H1 (cell line): ENCODE data around the gene TC2N. TPM values are rescaled to one million over a fixed set of nuclear protein-coding genes. Genes with fewer than 3 reads are reported as not detected.
A peak's percentile ranks its signal among the peaks of the same experiment; 100 is the strongest.

Experiments
- CTCF ChIA-PET: fragments of 300-600 bp; sonication (Branson Sonifier 250); formaldehyde crosslinking; loops from one replicate; lab custom pipeline; 2021; ENCODE audit not compliant: partially characterized antibody; lab: Charles Lee
- POLR2A ChIA-PET: fragments of 300-600 bp; sonication (Branson Sonifier 250); formaldehyde crosslinking; loops from one replicate; lab custom pipeline; 2021; ENCODE audit warnings: inconsistent platforms; ENCODE audit not compliant: partially characterized antibody; lab: Charles Lee
- DNase-seq, 2 experiments: peaks; one replicate each; pipeline versions ENCODE4 v3.0.0 to v3.0.0-alpha.2; 2010 to 2022; ENCODE audit warnings: low spot score in 2 of 2, low read depth in 1 of 2, mixed read lengths in 1 of 2
- FAIRE-seq: peaks from 2 replicates; lab custom pipeline; 2011; peaks lifted over from hg19 to GRCh38; lab: Jason Lieb, UNC
- H2AFZ ChIP-seq: 2 replicates; pipeline ENCODE4 v1.8.1; 2012; ENCODE audit warnings: low read length, inconsistent platforms
- H2AK5ac ChIP-seq: 2 replicates; pipeline ENCODE4 v1.6.1; 2013; ENCODE audit warnings: low read depth, low read length
- H2BK120ac ChIP-seq: replicated peaks from 2 replicates; pipeline ENCODE3; 2013; ENCODE audit warnings: low read depth, low read length, inconsistent platforms
- H2BK12ac ChIP-seq: 2 replicates; pipeline ENCODE4 v1.6.1; 2013; ENCODE audit warnings: low read depth, low read length
- H2BK15ac ChIP-seq: 2 replicates; pipeline ENCODE4 v1.6.1; 2013; ENCODE audit warnings: low read length
- H2BK20ac ChIP-seq: 2 replicates; pipeline ENCODE4 v1.6.1; 2013; ENCODE audit warnings: low read length
- H2BK5ac ChIP-seq: 2 replicates; pipeline ENCODE4 v1.6.1; 2013; ENCODE audit warnings: low read depth, low read length
- H3K14ac ChIP-seq: 2 replicates; pipeline ENCODE4 v1.6.1; 2013; ENCODE audit warnings: inconsistent platforms; ENCODE audit not compliant: insufficient read length
- H3K18ac ChIP-seq: 2 replicates; pipeline ENCODE4 v1.6.1; 2013; ENCODE audit warnings: low read length; ENCODE audit errors: extremely low read depth
- H3K23ac ChIP-seq: 2 replicates; pipeline ENCODE4 v1.6.1; 2013; ENCODE audit warnings: inconsistent platforms; ENCODE audit not compliant: insufficient read length
- H3K23me2 ChIP-seq: 2 replicates; pipeline ENCODE4 v1.6.1; 2013; ENCODE audit warnings: low read depth, low read length
- H3K27ac ChIP-seq: 2 replicates; pipeline ENCODE4 v1.6.1; 2011; ENCODE audit warnings: low read depth, low read length, inconsistent platforms
- H3K27me3 ChIP-seq, 4 experiments: replicated peaks in 1 of 4; 1 replicate in 1 of 4; 2 replicates in 3 of 4; pipeline versions ENCODE4 v1.6.1 to v1.8.1; 2011 to 2013; ENCODE audit warnings: low read length in 3 of 4, mild to moderate bottlenecking in 3 of 4, inconsistent platforms in 2 of 4, mixed read lengths in 2 of 4, moderate library complexity in 1 of 4; ENCODE audit not compliant: control insufficient read depth in 3 of 4, insufficient read depth in 3 of 4; ENCODE audit errors: extremely low read depth in 1 of 4
- H3K36me3 ChIP-seq, 4 experiments: 2 replicates each; pipeline versions ENCODE4 v1.6.1 to v1.8.1; 2011 to 2013; ENCODE audit warnings: mild to moderate bottlenecking in 4 of 4, low read length in 3 of 4, moderate library complexity in 2 of 4, control low read depth in 1 of 4, inconsistent platforms in 1 of 4; ENCODE audit not compliant: insufficient read depth in 4 of 4, control insufficient read depth in 2 of 4
- H3K4ac ChIP-seq: replicated peaks from 2 replicates; pipeline ENCODE3; 2013; ENCODE audit warnings: low read length, low read depth, mixed read lengths, inconsistent platforms; ENCODE audit not compliant: insufficient read length
- H3K4me1 ChIP-seq, 4 experiments: replicated peaks in 1 of 4; 1 replicate in 1 of 4; 2 replicates in 3 of 4; pipeline versions ENCODE4 v1.6.1 to v1.8.1; 2011 to 2013; ENCODE audit warnings: low read length in 3 of 4, inconsistent platforms in 2 of 4, mixed read lengths in 1 of 4; ENCODE audit not compliant: insufficient read depth in 4 of 4, control insufficient read depth in 3 of 4
- H3K4me2 ChIP-seq, 2 experiments: 2 replicates each; pipeline versions ENCODE4 v1.6.1 to v1.8.1; 2011 to 2013; ENCODE audit warnings: low read depth in 2 of 2, low read length in 2 of 2, control low read depth in 1 of 2, inconsistent platforms in 1 of 2, mild to moderate bottlenecking in 1 of 2; ENCODE audit not compliant: insufficient read depth in 1 of 2
- H3K4me3 ChIP-seq, 4 experiments: fragments of 200-600, 300-600 bp in 1 of 4; sonication (generic), shearing (Covaris generic), sonication (Bioruptor Twin) in 1 of 4; 2 replicates each; pipeline versions ENCODE4 v1.5.1 to v1.8.1; 2011 to 2016; ENCODE audit warnings: low read length in 4 of 4, low read depth in 3 of 4, control low read depth in 2 of 4, inconsistent platforms in 2 of 4, mild to moderate bottlenecking in 2 of 4, mixed read lengths in 1 of 4, moderate library complexity in 1 of 4; ENCODE audit not compliant: insufficient read depth in 2 of 4; ENCODE audit errors: extremely low read depth in 1 of 4
- H3K56ac ChIP-seq: replicated peaks from 2 replicates; pipeline ENCODE3; 2013; ENCODE audit warnings: low read depth, mild to moderate bottlenecking, mixed read lengths, low read length, inconsistent platforms; ENCODE audit not compliant: insufficient read length
- H3K79me1 ChIP-seq: 2 replicates; pipeline ENCODE4 v1.6.1; 2013; ENCODE audit warnings: low read depth, low read length, control low read depth
- H3K79me2 ChIP-seq, 2 experiments: 2 replicates each; pipeline versions ENCODE4 v1.6.1 to v1.8.1; 2012 to 2013; ENCODE audit warnings: low read length in 2 of 2, mild to moderate bottlenecking in 2 of 2, inconsistent platforms in 1 of 2; ENCODE audit not compliant: insufficient read depth in 2 of 2, control insufficient read depth in 1 of 2
- H3K9ac ChIP-seq, 4 experiments: replicated peaks in 1 of 4; 1 replicate in 1 of 4; 2 replicates in 3 of 4; pipeline versions ENCODE4 v1.6.1 to v1.8.1; 2011 to 2013; ENCODE audit warnings: low read depth in 3 of 4, low read length in 3 of 4, control low read depth in 2 of 4, mild to moderate bottlenecking in 2 of 4, moderate library complexity in 2 of 4, inconsistent platforms in 1 of 4; ENCODE audit errors: extremely low read depth in 1 of 4
- H3K9me3 ChIP-seq, 2 experiments: 2 replicates each; pipeline versions ENCODE4 v1.6.1 to v1.8.1; 2012 to 2013; ENCODE audit warnings: mild to moderate bottlenecking in 2 of 2, moderate library complexity in 2 of 2, control low read depth in 1 of 2, inconsistent platforms in 1 of 2, low read depth in 1 of 2, low read length in 1 of 2, mixed read lengths in 1 of 2; ENCODE audit not compliant: insufficient read depth in 2 of 2
- H4K20me1 ChIP-seq, 2 experiments: replicated peaks in 1 of 2; 2 replicates each; pipeline versions ENCODE3 to v1.8.1; 2011 to 2013; ENCODE audit warnings: inconsistent platforms in 2 of 2, low read length in 2 of 2, mild to moderate bottlenecking in 1 of 2; ENCODE audit not compliant: insufficient read depth in 2 of 2, control insufficient read depth in 1 of 2
- H4K5ac ChIP-seq: 2 replicates; pipeline ENCODE4 v1.6.1; 2013; ENCODE audit warnings: low read length, low read depth, mixed read lengths, inconsistent platforms; ENCODE audit not compliant: insufficient read length
- H4K8ac ChIP-seq: 2 replicates; pipeline ENCODE4 v1.8.0; 2013; ENCODE audit warnings: mild to moderate bottlenecking, moderate library complexity, low read length, inconsistent platforms; ENCODE audit not compliant: insufficient read depth; ENCODE audit errors: extremely low read depth
- H4K91ac ChIP-seq: replicated peaks from 2 replicates; pipeline ENCODE3; 2013; ENCODE audit warnings: low read length, mixed read lengths, inconsistent platforms; ENCODE audit not compliant: insufficient read length
- CTCF ChIP-seq, 3 experiments: IDR thresholded peaks; 1 replicate in 2 of 3; 2 replicates in 1 of 3; pipeline versions ENCODE4 v1.5.1 to v1.6.1; 2011; ENCODE audit warnings: low read length in 3 of 3, mild to moderate bottlenecking in 3 of 3, inconsistent platforms in 2 of 3, low read depth in 1 of 3, moderate library complexity in 1 of 3; ENCODE audit not compliant: insufficient read depth in 1 of 3; ENCODE audit errors: control extremely low read depth in 1 of 3
- EP300 ChIP-seq, 2 experiments: IDR thresholded peaks; 1 replicate in 1 of 2; 2 replicates in 1 of 2; pipeline ENCODE4 v1.6.1; 2011 to 2012; ENCODE audit warnings: low read depth in 2 of 2, low read length in 2 of 2, mild to moderate bottlenecking in 2 of 2, borderline replicate concordance in 1 of 2, inconsistent platforms in 1 of 2, moderate library complexity in 1 of 2
- HDAC2 ChIP-seq, 2 experiments: fragments of 300-600 bp in 1 of 2; sonication (generic) in 1 of 2; IDR thresholded peaks; 2 replicates each; pipeline ENCODE4 v1.6.1; 2011 to 2012; ENCODE audit warnings: low read depth in 2 of 2, low read length in 2 of 2, mild to moderate bottlenecking in 2 of 2, moderate library complexity in 2 of 2, borderline replicate concordance in 1 of 2, inconsistent platforms in 1 of 2
- JUN ChIP-seq: IDR thresholded peaks from 2 replicates; pipeline ENCODE4 v1.6.1; 2011; ENCODE audit warnings: low read depth, mild to moderate bottlenecking, improper control_type of control experiment, low read length
- KDM5A ChIP-seq: fragments of 200-600 bp; IDR thresholded peaks from 2 replicates; pipeline ENCODE4 v1.7.1; 2012; ENCODE audit warnings: mild to moderate bottlenecking, low read length, inconsistent platforms, mixed read lengths
- RAD21 ChIP-seq, 2 experiments: IDR thresholded peaks in 1 of 2; conservative IDR thresholded peaks in 1 of 2; 2 replicates each; pipeline ENCODE4 v1.6.1; 2011; ENCODE audit warnings: low read depth in 2 of 2, low read length in 2 of 2, improper control_type of control experiment in 1 of 2, inconsistent platforms in 1 of 2, mild to moderate bottlenecking in 1 of 2, moderate library complexity in 1 of 2
- SIRT6 ChIP-seq: IDR thresholded peaks from one replicate; pipeline ENCODE4 v1.7.1; 2012; ENCODE audit warnings: low read length, inconsistent platforms
- TEAD4 ChIP-seq: IDR thresholded peaks from 2 replicates; pipeline ENCODE4 v1.6.1; 2012; ENCODE audit warnings: low read depth, low read length, inconsistent platforms, mixed read lengths
- WGBS, 2 experiments: shearing (Covaris generic) in 1 of 2; methylation state at CpG; one replicate each; pipeline versions ENCODE4 v1.1.6 to v1.1.7; 2013 to 2015; ENCODE audit warnings: low lambda C conversion rate in 2 of 2, mixed read lengths in 2 of 2, inconsistent platforms in 1 of 2, low coverage in 1 of 2, missing lambda C conversion rate in 1 of 2; ENCODE audit not compliant: insufficient replicate concordance in 2 of 2, insufficient coverage in 1 of 2, insufficient read length in 1 of 2; ENCODE audit errors: extremely low coverage in 1 of 2, missing lambda C conversion rate in 1 of 2; 5-methylcytosine and 5-hydroxymethylcytosine counted together
- polyA plus RNA-seq, 7 experiments: library from polyadenylated mRNA; depleted of rRNA in 3 of 7; stranded (reverse) in 5 of 7; unstranded in 2 of 7; fragments of >200 nt in 5 of 7; fragments of 200-250 nt in 2 of 7; gene quantifications; 1 replicate in 5 of 7; 2 replicates in 1 of 7; 4 replicates in 1 of 7; pipeline versions ENCODE4 v1.2.1 to v1.2.3, GENCODE V29; 2011 to 2013; ENCODE audit warnings: missing spikeins in 2 of 7, mixed read lengths in 2 of 7
- total RNA-seq: library from RNA; stranded (reverse); fragmentation: NEBNext Ultra II Directional; extraction: Animal tissue kit (Norgen Biotek cat#: 25700); gene quantifications from 2 replicates; pipeline ENCODE4 v1.2.1, GENCODE V29; 2021

The TC2N gene
- total and polyA plus RNA-seq, 2 of the 8 experiments (the other 6 are each of a cell fraction or from before 2014, with no cell fraction given): 9.7 to 36.2 TPM

- H3K79me1 ChIP-seq: no peaks in the 10 kb centered on the region
- H4K8ac ChIP-seq: no peak overlapping the region
- no peak overlapping the region for H3K4me2 ChIP-seq
- no peak overlapping the region for H2BK20ac ChIP-seq
- H2BK15ac ChIP-seq: no peak overlapping the region
- no peaks in the 10 kb centered on the region for H3K9me3 ChIP-seq
- H2AFZ ChIP-seq: no peak overlapping the region
- H3K23ac ChIP-seq: no peak overlapping the region
- H3K27ac ChIP-seq: no peak overlapping the region
- H3K4me3 ChIP-seq: no peak overlapping the region
- 0 out of 4 replicates have a peak, but pooled peaks of 1 of the 2 experiments have one; percentile 19 for TF ChIP-seq RAD21 (IDR thresholded peaks at IDR 0.05 in 1 of 2, conservative IDR thresholded peaks at IDR 0.05 in 1 of 2; ENCODE audit: low read depth in 2 of 2, low read length in 2 of 2)
- no peak for TF ChIP-seq SIRT6
- TF ChIP-seq TEAD4: no peak
- TF ChIP-seq EP300 (IDR thresholded peaks at IDR 0.05; ENCODE audit: borderline replicate concordance in 1 of 2, low read depth in 2 of 2, low read length in 2 of 2): no peak
- peak in 1 of 3 experiments; percentile 5; a peak in 1 of 4 replicates for TF ChIP-seq CTCF (IDR thresholded peaks at IDR 0.05; ENCODE audit: control extremely low read depth in 1 of 3, insufficient read depth in 1 of 3, low read depth in 1 of 3, low read length in 3 of 3)
- TF ChIP-seq JUN: no peak
- TF ChIP-seq HDAC2 (IDR thresholded peaks at IDR 0.05; ENCODE audit: borderline replicate concordance in 1 of 2, low read depth in 2 of 2, low read length in 2 of 2): no peak
- TF ChIP-seq KDM5A: no peak
- POLR2A ChIA-PET: no interaction called here
- H3K4ac ChIP-seq: no peak overlapping the region
- peaks cover 4 to 14% (median 9%) of the 10 kb centered on the region in 4 experiments; a peak in 6 of 7 replicates for H3K4me1 ChIP-seq
- H3K23me2 ChIP-seq: no peaks in the 10 kb centered on the region
- CTCF ChIA-PET: interaction anchor here (0.7 to 2.2 kb wide), 15 partner anchors 10 to 198 kb away, joined by 3 to 10 read pairs (median 4); partner anchors contain the start of gene TC2N
- no peak overlapping the region for H3K56ac ChIP-seq
- no peaks in the 10 kb centered on the region for H4K20me1 ChIP-seq
- H4K91ac ChIP-seq: no peak overlapping the region
- no peak overlapping the region for H3K18ac ChIP-seq
- no peak overlapping the region for H4K5ac ChIP-seq
- H3K79me2 ChIP-seq: no peaks in the 10 kb centered on the region
- no peak overlapping the region for H2BK5ac ChIP-seq
- H3K14ac ChIP-seq: no peak overlapping the region
- H3K36me3 ChIP-seq: no peaks in the 10 kb centered on the region
- WGBS, 2 experiments: 50% methylated on average over 8 of the region's 8 CpGs; no CpG with 5 or more reads in 1 of the 2 experiments
- no peak overlapping the region for H3K9ac ChIP-seq
- H2BK120ac ChIP-seq: no peak overlapping the region
- no peak overlapping the region for H2AK5ac ChIP-seq
- H2BK12ac ChIP-seq: no peak overlapping the region
- no peak for DNase-seq
- FAIRE-seq: no peak
- H3K27me3 ChIP-seq: no peaks in the 10 kb centered on the region
Measured at GRCh38 chr14:91858536-91859275, 8.6 kb downstream of the TC2N start.
